ACC112 (cell line): ENCODE measurements around the gene ZNF839.
"Not testable (repeated sequence)": the region's sequence is repeated elsewhere in the genome, so short reads cannot be mapped to it uniquely, and the experiment has no call there.

Experiments used
- H2AFZ ChIP-seq: fragments of 200-600 bp; sonication (generic); one replicate; pipeline ENCODE4 v1.6.0; 2017; ENCODE audit warnings: antibody characterized with exemption, low read length; ENCODE audit not compliant: unreplicated experiment
- H3K27ac ChIP-seq: fragments of 200-600 bp; sonication (generic); 2 replicates; pipeline ENCODE4 v1.5.1; 2014; ENCODE audit warnings: low read depth, mild to moderate bottlenecking, antibody characterized with exemption, low read length, moderate library complexity
- H3K27me3 ChIP-seq: fragments of 200-600 bp; sonication (generic); 2 replicates; pipeline ENCODE4 v1.6.1; 2014; ENCODE audit warnings: mild to moderate bottlenecking, antibody characterized with exemption, low read length, moderate library complexity, mixed read lengths; ENCODE audit not compliant: insufficient read depth
- H3K36me3 ChIP-seq: fragments of 200-600 bp; sonication (generic); 2 replicates; pipeline ENCODE4 v1.6.1; 2016; ENCODE audit warnings: mild to moderate bottlenecking, antibody characterized with exemption, low read length, moderate library complexity, mixed read lengths; ENCODE audit not compliant: insufficient read depth
- H3K4me1 ChIP-seq: fragments of 200-600 bp; sonication (generic); one replicate; pipeline ENCODE4 v1.6.1; 2016; ENCODE audit warnings: low read length, mixed read lengths; ENCODE audit not compliant: insufficient read depth, unreplicated experiment, control insufficient read depth
- H3K4me3 ChIP-seq: fragments of 200-600 bp; sonication (generic); 2 replicates; pipeline ENCODE4 v1.5.1; 2014; ENCODE audit warnings: mild to moderate bottlenecking, low read depth, low read length
- H3K79me2 ChIP-seq: fragments of 200-600 bp; sonication (generic); one replicate; pipeline ENCODE4 v1.6.0; 2016; ENCODE audit warnings: low read length; ENCODE audit not compliant: control insufficient read depth, unreplicated experiment, insufficient read depth

ZNF839 gene

DNA sequence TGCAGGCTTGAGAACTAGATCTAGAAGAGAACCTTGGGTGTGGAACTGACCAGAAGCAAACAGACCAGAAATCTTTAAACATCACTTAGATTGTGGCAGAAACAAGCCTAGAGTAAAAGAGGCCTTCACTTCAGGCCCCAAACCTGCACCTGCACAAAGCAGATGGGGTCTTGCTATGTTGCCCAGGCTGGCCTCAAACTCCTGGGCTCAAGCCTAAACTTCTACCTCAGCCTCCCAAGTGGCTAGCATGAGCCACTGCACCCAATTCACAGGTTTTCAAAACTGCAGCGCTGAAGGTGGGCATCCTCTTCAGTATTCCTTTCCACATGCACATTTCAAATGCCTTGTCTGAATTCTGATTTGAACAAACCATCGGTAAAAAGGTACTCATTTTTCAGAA lies 34.4 kb upstream of the ZNF839 start:
- H3K27ac ChIP-seq, result no peak overlapping the region; the same call in 1 of the 2 replicates
- no peak overlapping the region for H2AFZ ChIP-seq
- H3K27me3 ChIP-seq, result no peaks in the 10 kb centered on the region
- H3K4me1 ChIP-seq, result peaks cover 40% of the 10 kb centered on the region
- H3K4me3 ChIP-seq, result no peak overlapping the region
- peaks cover 31% of the 10 kb centered on the region for H3K79me2 ChIP-seq
- peaks cover 22% of the 10 kb centered on the region for H3K36me3 ChIP-seq

- Histone ChIP-seq H3K27ac (no peak overlapping the region), H3K4me1 (peaks cover 17% of the 10 kb centered on the region), H3K36me3 (peaks cover 22% of the 10 kb centered on the region), H3K4me3 (no peak overlapping the region), H3K27me3 (no peaks in the 10 kb centered on the region), H2AFZ (no peak overlapping the region), H3K79me2 (peaks cover 52% of the 10 kb centered on the region)
These were observed 31.4 kb upstream of the ZNF839 start for GRCh38 chr14:102288139-102288538.

DNA sequence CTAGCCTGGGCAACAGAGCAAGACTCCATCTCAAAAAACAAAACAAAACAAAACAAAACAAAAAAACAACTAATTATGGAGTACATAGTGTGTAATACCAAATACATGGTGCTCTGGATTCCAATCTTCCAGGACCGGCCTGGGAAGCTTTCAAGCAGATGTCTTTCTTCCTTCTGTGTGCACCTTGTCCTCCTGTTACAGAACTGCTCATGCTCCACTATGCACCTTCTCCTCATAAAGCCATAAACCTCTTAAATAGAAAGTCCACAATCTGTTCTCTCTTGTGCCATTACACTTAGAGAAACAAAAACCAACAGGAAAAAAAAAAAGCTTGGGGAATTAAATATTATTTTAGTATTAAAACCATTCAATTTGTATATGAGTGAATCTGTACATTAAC lies 27.1 kb upstream of the ZNF839 start:
- Histone ChIP-seq H3K4me3 (no peak overlapping the region), H3K27ac (peak overlapping the region; percentile 9; the same call in 1 of the 2 replicates), H3K4me1 (peaks cover 32% of the 10 kb centered on the region), H2AFZ (no peak overlapping the region), H3K36me3 (peaks cover 16% of the 10 kb centered on the region), H3K27me3 (no peaks in the 10 kb centered on the region), H3K79me2 (peaks cover 61% of the 10 kb centered on the region)

- Histone ChIP-seq H3K36me3 (peaks cover 18% of the 10 kb centered on the region), H3K4me1 (peaks cover 32% of the 10 kb centered on the region), H3K27ac (peak overlapping the region; percentile 86), H3K27me3 (no peaks in the 10 kb centered on the region), H3K4me3 (no peak overlapping the region), H2AFZ (no peak overlapping the region), H3K79me2 (peaks cover 67% of the 10 kb centered on the region)
These were observed 25.8 kb upstream of the ZNF839 start for GRCh38 chr14:102293781-102294180.

- peaks cover 32% of the 10 kb centered on the region for H3K4me1 ChIP-seq
- H2AFZ ChIP-seq, result no peak overlapping the region
- H3K4me3 ChIP-seq, result peak overlapping the region; percentile 36; the same call in 1 of the 2 replicates
- peak overlapping the region; percentile 86 for H3K27ac ChIP-seq
- H3K27me3 ChIP-seq, result no peaks in the 10 kb centered on the region
- H3K79me2 ChIP-seq, result peaks cover 76% of the 10 kb centered on the region
- H3K36me3 ChIP-seq, result peaks cover 21% of the 10 kb centered on the region
These were observed 24.3 kb upstream of the ZNF839 start for GRCh38 chr14:102295270-102295669.

DNA sequence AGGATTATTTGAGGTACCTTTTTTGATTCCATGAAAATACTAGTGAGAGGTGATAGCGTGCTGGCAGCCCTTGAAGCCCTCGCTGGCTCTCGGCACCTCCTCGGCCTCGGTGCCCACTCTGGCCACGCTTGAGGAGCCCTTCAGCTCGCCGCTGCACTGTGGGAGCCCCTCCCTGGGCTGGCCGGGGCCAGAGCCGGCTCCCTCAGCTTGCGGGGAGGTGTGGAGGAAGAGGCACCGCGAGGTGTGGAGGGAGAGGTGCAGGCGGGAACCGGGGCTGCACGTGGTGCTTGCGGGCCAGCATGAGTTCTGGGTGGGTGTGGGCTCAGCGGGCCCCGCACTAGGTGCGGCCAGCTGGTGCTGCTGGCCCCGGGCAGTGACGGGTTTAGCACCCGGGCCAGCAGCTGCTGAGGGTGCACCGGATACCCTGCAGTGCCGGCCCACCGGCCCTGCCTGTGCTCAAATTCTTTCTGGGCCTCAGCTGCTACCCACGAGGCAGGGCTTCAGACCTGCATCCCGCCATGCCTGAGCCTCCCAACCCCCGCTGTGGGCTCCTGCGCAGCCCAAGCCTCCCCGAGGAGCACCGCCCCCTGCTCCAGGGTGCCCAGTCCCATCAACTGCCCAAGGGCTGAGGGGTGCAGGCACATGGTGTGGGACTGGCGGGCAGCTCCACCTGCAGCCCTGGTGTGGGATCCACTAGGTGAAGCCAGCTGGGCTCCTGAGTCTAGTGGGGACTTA lies 21.9 kb upstream of the ZNF839 start:
- H3K4me3 ChIP-seq, result no peak overlapping the region
- H3K4me1 ChIP-seq, result peaks cover 39% of the 10 kb centered on the region
- no peaks in the 10 kb centered on the region for H3K27me3 ChIP-seq
- H2AFZ ChIP-seq, result no peak overlapping the region
- peaks cover 69% of the 10 kb centered on the region for H3K79me2 ChIP-seq
- H3K36me3 ChIP-seq, result peaks cover 15% of the 10 kb centered on the region
- no peak overlapping the region for H3K27ac ChIP-seq

DNA sequence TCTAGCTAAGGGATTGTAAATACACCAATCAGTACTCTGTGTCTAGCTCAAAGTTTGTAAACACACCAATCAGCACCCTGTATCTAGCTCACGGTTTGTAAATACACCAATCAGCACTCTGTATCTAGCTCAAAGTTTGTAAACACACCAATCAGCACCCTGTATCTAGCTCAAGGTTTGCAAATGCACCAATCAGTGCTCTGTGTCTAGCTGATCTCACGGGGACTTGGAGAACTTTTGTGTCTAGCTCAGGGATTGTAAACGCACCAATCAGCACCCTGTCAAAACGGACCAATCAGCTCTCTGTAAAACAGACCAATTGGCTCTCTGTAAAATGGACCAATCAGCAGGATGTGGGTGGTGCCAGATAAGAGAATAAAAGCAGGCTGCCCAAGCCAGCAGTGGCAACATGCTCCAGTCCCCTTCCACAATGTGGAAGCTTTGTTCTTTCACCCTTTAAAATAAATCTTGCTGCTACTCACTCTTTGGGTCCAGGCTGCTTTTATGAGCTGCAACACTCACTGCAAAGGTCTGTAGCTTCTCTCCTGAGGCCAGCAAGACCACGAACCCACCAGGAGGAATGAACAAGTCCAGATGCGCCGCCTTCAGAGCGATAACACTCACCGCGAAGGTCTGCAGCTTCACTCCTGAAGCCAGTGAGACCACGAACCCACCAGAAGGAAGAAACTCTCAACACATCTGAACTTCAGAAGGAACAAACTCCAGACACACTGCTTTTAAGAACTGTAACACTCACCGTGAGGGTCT lies 21.1 kb upstream of the ZNF839 start:
- H3K79me2 ChIP-seq, result peaks cover 70% of the 10 kb centered on the region
- not testable (repeated sequence) for H3K27ac ChIP-seq, H3K4me3 ChIP-seq

GRCh38 chr14:102303664-102304063 lies 15.9 kb upstream of the ZNF839 start:
- peak overlapping the region; percentile 87 for H3K4me3 ChIP-seq
- H2AFZ ChIP-seq, result no peak overlapping the region
- peaks cover 49% of the 10 kb centered on the region for H3K79me2 ChIP-seq
- H3K27me3 ChIP-seq, result no peaks in the 10 kb centered on the region
- H3K36me3 ChIP-seq, result peaks cover 4% of the 10 kb centered on the region
- H3K4me1 ChIP-seq, result peaks cover 12% of the 10 kb centered on the region
- H3K27ac ChIP-seq, result peak overlapping the region; percentile 88

More for the DNA sequence above, 21.1 kb upstream of the ZNF839 start:
- Histone ChIP-seq H3K36me3 (peaks cover 15% of the 10 kb centered on the region), H3K4me1 (peaks cover 39% of the 10 kb centered on the region)
- H3K27me3 ChIP-seq, H2AFZ ChIP-seq: not testable (repeated sequence)

DNA sequence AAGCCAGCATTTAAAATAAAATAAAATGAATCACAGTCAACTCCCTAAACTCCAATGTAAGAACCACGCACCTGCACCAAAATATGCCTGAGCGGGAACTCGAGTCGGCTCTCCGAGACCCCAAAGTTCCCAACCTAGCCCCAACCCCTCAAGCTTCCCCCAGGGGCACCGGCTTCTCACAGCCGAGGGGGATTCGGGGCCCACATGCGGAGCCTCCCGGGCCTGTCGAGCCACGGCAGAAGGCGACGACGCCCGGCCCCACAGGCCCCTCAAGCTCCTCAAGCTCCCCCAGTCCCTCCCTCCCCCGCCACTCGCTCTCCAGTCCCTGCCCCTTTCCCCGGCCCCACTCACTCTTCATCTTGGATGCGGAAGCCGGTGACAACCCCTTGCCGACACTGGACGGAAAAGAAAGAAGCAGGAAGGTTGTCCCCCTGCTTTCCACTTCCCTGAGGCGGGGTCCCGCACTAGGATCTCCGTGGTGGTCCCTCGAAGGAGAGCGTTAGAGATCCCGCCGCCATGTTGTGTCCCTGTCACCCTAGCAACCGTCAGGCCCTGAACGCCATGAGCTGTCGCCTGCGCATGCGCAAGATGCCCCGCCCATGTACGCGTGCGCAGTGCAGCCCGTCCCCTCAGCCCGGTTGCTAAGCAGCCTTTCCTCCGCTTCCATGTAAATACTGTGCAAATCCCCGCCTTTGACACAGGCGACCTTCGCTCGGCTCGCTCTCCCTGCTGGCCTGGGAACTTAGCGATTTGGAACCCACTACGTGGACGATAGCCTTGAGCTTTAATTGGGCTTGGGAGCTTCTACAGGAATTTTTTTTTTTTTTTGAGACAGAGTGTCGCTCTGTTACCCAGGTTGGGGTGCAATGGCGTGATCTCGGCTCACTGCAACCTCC lies 14.7 kb upstream of the ZNF839 start, which contains the start of gene MOK:
Gene MOK, minus strand, starts transcription at position 554 of the 896 bp plus-strand sequence. Its CDS starts 196 bp downstream, at position 358.
- Histone ChIP-seq H3K79me2 (peaks cover 37% of the 10 kb centered on the region), H3K27ac (peak within 1 kb of the TSS; percentile 88), H2AFZ (peak within 1 kb of the TSS; percentile 64), H3K27me3 (no peaks in the 10 kb centered on the region), H3K4me1 (peaks cover 12% of the 10 kb centered on the region), H3K36me3 (no peaks in the 10 kb centered on the region), H3K4me3 (peak within 1 kb of the TSS; percentile 87)
